Measurements from ENCODE around the gene SDCCAG8. TPM values are rescaled to one million over a fixed set of nuclear protein-coding genes. Genes with fewer than 3 reads are reported as not detected.

SDCCAG8 gene
- total and polyA plus RNA-seq, 2 of the 8 experiments (the other 6 are each of a cell fraction or from before 2014, with no cell fraction given), result 15.6 to 21.0 TPM

GRCh38 chr1:243420016-243420945 lies 164.4 kb downstream of the SDCCAG8 start (continued):
- no peak for TF ChIP-seq TAF1 (IDR thresholded peaks at IDR 0.05; ENCODE audit: low read depth, low read length)

All from H1 (cell line).